ENCODE results near the gene ESD. TPM values are rescaled to one million over a fixed set of nuclear protein-coding genes. Genes with fewer than 3 reads are reported as not detected.

Gene ESD
- total and polyA plus RNA-seq, 2 of the 13 experiments (the other 11 are each of a cell fraction or from before 2014, with no cell fraction given): 118 to 147 TPM

- TF ChIP-seq SRSF1 (optimal IDR thresholded peaks at IDR 0.05; ENCODE audit: low read depth, low read length) (no peak), FOXM1 (CRISPR knock-in tag; IDR thresholded peaks at IDR 0.05) (no peak), FOSL1 (CRISPR knock-in tag; IDR thresholded peaks at IDR 0.05; ENCODE audit: borderline replicate concordance) (0 out of 2 replicates have a peak, but pooled peaks have one; percentile 26), SNAPC4 (CRISPR knock-in tag; IDR thresholded peaks at IDR 0.05) (peak; percentile 84; the same call in 1 of the 2 replicates), ZNF446 (CRISPR knock-in tag; IDR thresholded peaks at IDR 0.05) (peak; percentile 88; the same call in 1 of the 2 replicates), ZNF549 (CRISPR knock-in tag; IDR thresholded peaks at IDR 0.05) (no peak), ZNF124 (CRISPR knock-in tag; IDR thresholded peaks at IDR 0.05) (no peak), ZNF878 (CRISPR knock-in tag; IDR thresholded peaks at IDR 0.05) (peak; percentile 50; the same call in 1 of the 2 replicates), ZNF891 (CRISPR knock-in tag; IDR thresholded peaks at IDR 0.05) (peak; percentile 46; the same call in 1 of the 2 replicates), TRIM24 (CRISPR knock-in tag; IDR thresholded peaks at IDR 0.05) (no peak), SNAPC5 (CRISPR knock-in tag; IDR thresholded peaks at IDR 0.05; ENCODE audit: borderline replicate concordance) (0 out of 2 replicates have a peak, but pooled peaks have one; percentile 26), REL (CRISPR knock-in tag; conservative IDR thresholded peaks at IDR 0.05) (no peak), ZNF775 (CRISPR knock-in tag; IDR thresholded peaks at IDR 0.05; ENCODE audit: borderline replicate concordance) (no peak; the same call in 1 of the 2 replicates), GZF1 (CRISPR knock-in tag; IDR thresholded peaks at IDR 0.05) (peak; percentile 68; the same call in 1 of the 2 replicates), TCF12 (IDR thresholded peaks at IDR 0.05) (no peak), TCF12 (CRISPR knock-in tag; IDR thresholded peaks at IDR 0.05) (no peak), ZNF605 (CRISPR knock-in tag; IDR thresholded peaks at IDR 0.05) (no peak; the same call in 1 of the 2 replicates)
- TF ChIP-seq, protein P1, sequence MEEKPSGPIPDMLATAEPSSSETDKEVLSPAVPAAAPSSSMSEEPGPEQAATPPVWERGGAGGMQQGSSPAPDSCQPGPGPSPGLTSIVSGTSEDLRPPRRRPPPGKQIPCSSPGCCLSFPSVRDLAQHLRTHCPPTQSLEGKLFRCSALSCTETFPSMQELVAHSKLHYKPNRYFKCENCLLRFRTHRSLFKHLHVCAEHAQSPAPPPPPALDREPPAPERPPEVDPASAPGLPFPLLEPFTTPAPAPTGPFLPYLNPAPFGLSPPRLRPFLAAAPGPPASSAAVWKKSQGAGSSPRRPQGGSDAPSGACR (CRISPR knock-in tag; IDR thresholded peaks at IDR 0.05): 0 out of 2 replicates have a peak, but pooled peaks have one; percentile 36
- TF ChIP-seq, protein P2, sequence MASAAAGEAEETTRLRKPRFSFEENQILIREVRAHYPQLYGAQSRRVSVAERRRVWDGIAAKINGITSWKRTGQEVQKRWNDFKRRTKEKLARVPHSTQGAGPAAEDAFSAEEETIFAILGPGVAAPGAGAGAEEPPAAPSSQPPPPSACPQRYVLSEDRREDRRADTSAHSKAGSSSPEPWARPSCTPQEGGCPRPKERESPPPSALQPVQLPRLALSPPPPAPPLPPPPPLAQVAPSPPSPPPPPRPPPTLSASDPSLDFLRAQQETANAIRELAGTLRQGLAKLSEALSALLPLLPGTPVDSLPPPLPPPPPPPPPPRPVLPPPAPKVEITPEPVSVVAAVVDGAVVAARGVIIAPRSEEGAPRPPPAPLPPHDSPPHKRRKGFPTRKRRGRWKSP (CRISPR knock-in tag; IDR thresholded peaks at IDR 0.05): peak; percentile 9; the same call in 1 of the 2 replicates
- TF ChIP-seq, protein P3, sequence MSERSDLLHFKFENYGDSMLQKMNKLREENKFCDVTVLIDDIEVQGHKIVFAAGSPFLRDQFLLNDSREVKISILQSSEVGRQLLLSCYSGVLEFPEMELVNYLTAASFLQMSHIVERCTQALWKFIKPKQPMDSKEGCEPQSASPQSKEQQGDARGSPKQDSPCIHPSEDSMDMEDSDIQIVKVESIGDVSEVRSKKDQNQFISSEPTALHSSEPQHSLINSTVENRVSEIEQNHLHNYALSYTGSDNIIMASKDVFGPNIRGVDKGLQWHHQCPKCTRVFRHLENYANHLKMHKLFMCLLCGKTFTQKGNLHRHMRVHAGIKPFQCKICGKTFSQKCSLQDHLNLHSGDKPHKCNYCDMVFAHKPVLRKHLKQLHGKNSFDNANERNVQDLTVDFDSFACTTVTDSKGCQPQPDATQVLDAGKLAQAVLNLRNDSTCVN (CRISPR knock-in tag; IDR thresholded peaks at IDR 0.05; ENCODE audit: borderline replicate concordance): peak; percentile 16; the same call in 1 of the 2 replicates
Measured at GRCh38 chr13:46796515-46797474, at the start of gene ESD (continued).
